ENCODE data around the gene CARD18.

Gene CARD18

GRCh38 chr11:105139669-105140068 is at the start of gene CARD18:
CARD18 (minus strand) TSS chr11:105139769; CDS start chr11:105139726, 43 bp downstream.
- no peak for DNase-seq (ENCODE audit: low read depth)

GRCh38 chr11:105183987-105184386 is 44.4 kb upstream of the CARD18 start:
- DNase-seq (ENCODE audit: low read depth) = no peak

GRCh38 chr11:105183426-105183825 is 43.9 kb upstream of the CARD18 start:
- DNase-seq (ENCODE audit: low read depth) = no peak

GRCh38 chr11:105181521-105181920 is 42.0 kb upstream of the CARD18 start:
- no peak for DNase-seq (ENCODE audit: low read depth)

GRCh38 chr11:105181100-105181499 is 41.5 kb upstream of the CARD18 start:
- no peak for DNase-seq (ENCODE audit: low read depth)

GRCh38 chr11:105179542-105180278 is 40.1 kb upstream of the CARD18 start:
- no peak for DNase-seq (ENCODE audit: low read depth)

GRCh38 chr11:105177658-105178057 is 38.1 kb upstream of the CARD18 start:
- peak; percentile 73 for DNase-seq (ENCODE audit: low read depth)

GRCh38 chr11:105168457-105168856 is 28.9 kb upstream of the CARD18 start:
- no peak for DNase-seq (ENCODE audit: low read depth)

GRCh38 chr11:105167244-105167643 is 27.7 kb upstream of the CARD18 start:
- DNase-seq (ENCODE audit: low read depth) = no peak

- DNase-seq (ENCODE audit: low read depth) = no peak
Observed at GRCh38 chr11:105164208-105164607, 24.6 kb upstream of the CARD18 start.

GRCh38 chr11:105162506-105162905 is 22.9 kb upstream of the CARD18 start:
- no peak for DNase-seq (ENCODE audit: low read depth)

- no peak for DNase-seq (ENCODE audit: low read depth)
Observed at GRCh38 chr11:105158436-105158835, 18.9 kb upstream of the CARD18 start.

GRCh38 chr11:105156720-105157119 is 17.2 kb upstream of the CARD18 start:
- DNase-seq (ENCODE audit: low read depth) = no peak

GRCh38 chr11:105156231-105156630 is 16.7 kb upstream of the CARD18 start:
- no peak for DNase-seq (ENCODE audit: low read depth)

- DNase-seq (ENCODE audit: low read depth) = no peak
Observed at GRCh38 chr11:105155679-105156078, 16.1 kb upstream of the CARD18 start.

- no peak for DNase-seq (ENCODE audit: low read depth)
Observed at GRCh38 chr11:105153392-105153791, 13.8 kb upstream of the CARD18 start.

- no peak for DNase-seq (ENCODE audit: low read depth)
Observed at GRCh38 chr11:105152560-105152959, 13.0 kb upstream of the CARD18 start.

GRCh38 chr11:105152021-105152512 is 12.5 kb upstream of the CARD18 start:
- DNase-seq (ENCODE audit: low read depth) = no peak

- no peak for DNase-seq (ENCODE audit: low read depth)
Observed at GRCh38 chr11:105149477-105149876, 9.9 kb upstream of the CARD18 start.

- peak; percentile 22 for DNase-seq (ENCODE audit: low read depth)
Observed at GRCh38 chr11:105148241-105148640, 8.7 kb upstream of the CARD18 start.

GRCh38 chr11:105144887-105145286 is 5.3 kb upstream of the CARD18 start:
- DNase-seq (ENCODE audit: low read depth) = peak; percentile 26

GRCh38 chr11:105142167-105142566 is 2.6 kb upstream of the CARD18 start:
- DNase-seq (ENCODE audit: low read depth) = no peak

- DNase-seq (ENCODE audit: low read depth) = no peak
Observed at GRCh38 chr11:105137286-105137685, 2.3 kb downstream of the CARD18 start.

- no peak for DNase-seq (ENCODE audit: low read depth)
Observed at GRCh38 chr11:105135883-105136282, 3.7 kb downstream of the CARD18 start.

Data from GM04504 (cell line).